Choroid plexus epithelial cell (primary cell): Measurements from ENCODE around the gene B3GALT5.

Experiments
- DNase-seq: peaks from one replicate; pipeline ENCODE4 v3.0.0-alpha.2; 2010; ENCODE audit warnings: low read depth
- H3K4me3 ChIP-seq: 2 replicates; pipeline ENCODE4 v1.5.1; 2011; ENCODE audit warnings: low read depth, mild to moderate bottlenecking, control low read depth, low read length, moderate library complexity
- CTCF ChIP-seq: conservative IDR thresholded peaks from 2 replicates; pipeline ENCODE4 v1.5.1; 2011; ENCODE audit warnings: low read depth, mild to moderate bottlenecking, control low read depth, inconsistent platforms, low read length, moderate library complexity

Gene B3GALT5

GRCh38 chr21:39612233-39613040 is at the start of gene B3GALT5:
TSS of gene B3GALT5 (plus strand) at chr21:39612940. CDS start at chr21:39660560, 47,620 bp downstream.
- DNase-seq = peak; percentile 34
- no peak for TF ChIP-seq CTCF
- H3K4me3 ChIP-seq = peak within 1 kb of the TSS; percentile 51

- no peak for TF ChIP-seq CTCF
- DNase-seq = no peak
Observed at GRCh38 chr21:39564200-39564599, 48.5 kb upstream of the B3GALT5 start.

GRCh38 chr21:39567180-39567972 is 45.4 kb upstream of the B3GALT5 start:
- TF ChIP-seq CTCF = no peak
- H3K4me3 ChIP-seq = no peak overlapping the region
- DNase-seq = no peak

More at GRCh38 chr21:39564200-39564599, 48.5 kb upstream of the B3GALT5 start:
- no peak overlapping the region for H3K4me3 ChIP-seq

GRCh38 chr21:39568361-39568760 is 44.4 kb upstream of the B3GALT5 start:
- no peak overlapping the region for H3K4me3 ChIP-seq
- DNase-seq = no peak
- TF ChIP-seq CTCF = no peak

- no peak for TF ChIP-seq CTCF
- DNase-seq = peak; percentile 31
Observed at GRCh38 chr21:39575775-39576174, 37.0 kb upstream of the B3GALT5 start.

GRCh38 chr21:39576518-39577128 is 36.1 kb upstream of the B3GALT5 start:
- TF ChIP-seq CTCF = no peak
- DNase-seq = no peak
- H3K4me3 ChIP-seq = no peak overlapping the region

More at GRCh38 chr21:39575775-39576174, 37.0 kb upstream of the B3GALT5 start:
- H3K4me3 ChIP-seq = no peak overlapping the region
